GM12878 (cell line): ENCODE results near the gene VARS1.
A peak's percentile ranks its signal among the peaks of the same experiment; 100 is the strongest.

Experiments
- ATF7 ChIP-seq: fragments of 450-650 bp; IDR thresholded peaks from 2 replicates; pipeline ENCODE4 v1.6.1; 2016; ENCODE audit warnings: low read depth, mild to moderate bottlenecking
- CBFB ChIP-seq: IDR thresholded peaks from 2 replicates; pipeline ENCODE4 v1.6.1; 2016; ENCODE audit warnings: antibody characterized with exemption, low read depth
- CHD2 ChIP-seq: IDR thresholded peaks from 2 replicates; pipeline ENCODE4 v1.6.1; 2011; ENCODE audit warnings: low read depth, low read length, improper control_type of control experiment, borderline replicate concordance
- CREM ChIP-seq: IDR thresholded peaks from 2 replicates; pipeline ENCODE4 v1.6.1; 2014; ENCODE audit warnings: antibody characterized with exemption, low read depth
- CTCF ChIP-seq, 3 experiments: IDR thresholded peaks in 2 of 3; conservative IDR thresholded peaks in 1 of 3; 2 replicates each; pipeline ENCODE4 v1.5.1; 2011; ENCODE audit warnings: low read depth in 3 of 3, low read length in 3 of 3, mild to moderate bottlenecking in 3 of 3, control low read depth in 2 of 3, moderate library complexity in 2 of 3, inconsistent platforms in 1 of 3, mixed read lengths in 1 of 3; ENCODE audit not compliant: control insufficient read depth in 2 of 3, insufficient read depth in 1 of 3; ENCODE audit errors: extremely low read depth in 1 of 3
- MAX ChIP-seq: IDR thresholded peaks from 2 replicates; pipeline ENCODE4 v1.6.1; 2012; ENCODE audit warnings: low read depth, low read length, improper control_type of control experiment
- PAX8 ChIP-seq: fragments of 450-650 bp; IDR thresholded peaks from 2 replicates; pipeline ENCODE4 v1.6.1; 2017; ENCODE audit warnings: mild to moderate bottlenecking, moderate library complexity
- PKNOX1 ChIP-seq: fragments of 450-650 bp; IDR thresholded peaks from 2 replicates; pipeline ENCODE4 v1.6.1; 2016; ENCODE audit warnings: mild to moderate bottlenecking
- POLR2A ChIP-seq: IDR thresholded peaks from 2 replicates; pipeline ENCODE4 v1.6.1; 2011; ENCODE audit warnings: low read depth, mild to moderate bottlenecking, low read length
- YY1 ChIP-seq: IDR thresholded peaks from 2 replicates; pipeline ENCODE4 v1.6.1; 2011; ENCODE audit warnings: low read depth, mild to moderate bottlenecking, low read length
- TF ChIP-seq, protein P1 (sequence below): fragments of 450-650 bp; IDR thresholded peaks from 2 replicates; pipeline ENCODE4 v1.6.1; 2017; ENCODE audit warnings: mild to moderate bottlenecking, moderate library complexity

GRCh38 chr6:31829633-31830283, 34.2 kb upstream of the VARS1 start:
- TF ChIP-seq POLR2A (no peak), CBFB (no peak), PKNOX1 (no peak), CTCF (IDR thresholded peaks at IDR 0.05 in 2 of 3, conservative IDR thresholded peaks at IDR 0.05 in 1 of 3; ENCODE audit: control insufficient read depth in 2 of 3, extremely low read depth in 1 of 3, insufficient read depth in 1 of 3, low read depth in 3 of 3, low read length in 3 of 3) (peak; percentile 15 to 66 (median 40); a peak in 3 of 6 replicates), CREM (no peak), ATF7 (peak; percentile 55), CHD2 (no peak), YY1 (no peak), PAX8 (no peak), MAX (no peak)
- TF ChIP-seq, protein P1, sequence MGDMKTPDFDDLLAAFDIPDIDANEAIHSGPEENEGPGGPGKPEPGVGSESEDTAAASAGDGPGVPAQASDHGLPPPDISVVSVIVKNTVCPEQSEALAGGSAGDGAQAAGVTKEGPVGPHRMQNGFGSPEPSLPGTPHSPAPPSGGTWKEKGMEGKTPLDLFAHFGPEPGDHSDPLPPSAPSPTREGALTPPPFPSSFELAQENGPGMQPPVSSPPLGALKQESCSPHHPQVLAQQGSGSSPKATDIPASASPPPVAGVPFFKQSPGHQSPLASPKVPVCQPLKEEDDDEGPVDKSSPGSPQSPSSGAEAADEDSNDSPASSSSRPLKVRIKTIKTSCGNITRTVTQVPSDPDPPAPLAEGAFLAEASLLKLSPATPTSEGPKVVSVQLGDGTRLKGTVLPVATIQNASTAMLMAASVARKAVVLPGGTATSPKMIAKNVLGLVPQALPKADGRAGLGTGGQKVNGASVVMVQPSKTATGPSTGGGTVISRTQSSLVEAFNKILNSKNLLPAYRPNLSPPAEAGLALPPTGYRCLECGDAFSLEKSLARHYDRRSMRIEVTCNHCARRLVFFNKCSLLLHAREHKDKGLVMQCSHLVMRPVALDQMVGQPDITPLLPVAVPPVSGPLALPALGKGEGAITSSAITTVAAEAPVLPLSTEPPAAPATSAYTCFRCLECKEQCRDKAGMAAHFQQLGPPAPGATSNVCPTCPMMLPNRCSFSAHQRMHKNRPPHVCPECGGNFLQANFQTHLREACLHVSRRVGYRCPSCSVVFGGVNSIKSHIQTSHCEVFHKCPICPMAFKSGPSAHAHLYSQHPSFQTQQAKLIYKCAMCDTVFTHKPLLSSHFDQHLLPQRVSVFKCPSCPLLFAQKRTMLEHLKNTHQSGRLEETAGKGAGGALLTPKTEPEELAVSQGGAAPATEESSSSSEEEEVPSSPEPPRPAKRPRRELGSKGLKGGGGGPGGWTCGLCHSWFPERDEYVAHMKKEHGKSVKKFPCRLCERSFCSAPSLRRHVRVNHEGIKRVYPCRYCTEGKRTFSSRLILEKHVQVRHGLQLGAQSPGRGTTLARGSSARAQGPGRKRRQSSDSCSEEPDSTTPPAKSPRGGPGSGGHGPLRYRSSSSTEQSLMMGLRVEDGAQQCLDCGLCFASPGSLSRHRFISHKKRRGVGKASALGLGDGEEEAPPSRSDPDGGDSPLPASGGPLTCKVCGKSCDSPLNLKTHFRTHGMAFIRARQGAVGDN, result no peak
